Upper lobe of left lung (tissue), 6 donors: ENCODE measurements around the gene CYP4B1. TPM values are rescaled to one million over a fixed set of nuclear protein-coding genes. Genes with fewer than 3 reads are reported as not detected.
"Not testable (repeated sequence)": the region's sequence is repeated elsewhere in the genome, so short reads cannot be mapped to it uniquely, and the experiment has no call there.

ENCODE experiments used
- ATAC-seq, 2 donors: fragments of 200-7000 bp; cut with Tn5 transposase; one replicate each; pipeline ENCODE4 v1.9.1; 2022; ENCODE audit warnings: mild to moderate bottlenecking in 2 of 2, moderate library complexity in 2 of 2; ENCODE audit not compliant: low FRiP score in 2 of 2
- DNase-seq, 2 donors: peaks; one replicate each; pipeline ENCODE4 v3.0.0-alpha.2; 2019 to 2020
- H3K27ac ChIP-seq, 4 donors: fragments of 200-600 bp; sonication (generic); one replicate each; pipeline ENCODE4 v1.5.1; 2016 to 2019
- H3K27me3 ChIP-seq, 4 donors: fragments of 200-600 bp; sonication (generic); one replicate each; pipeline ENCODE4 v1.5.1; 2017 to 2019
- H3K36me3 ChIP-seq, 4 donors: fragments of 200-600 bp; sonication (generic); one replicate each; pipeline ENCODE4 v1.5.1; 2016 to 2019
- H3K4me1 ChIP-seq, 4 donors: fragments of 200-600 bp; sonication (generic); one replicate each; pipeline ENCODE4 v1.5.1; 2018 to 2019
- H3K4me3 ChIP-seq, 4 donors: fragments of 200-600 bp; sonication (generic); one replicate each; pipeline ENCODE4 v1.5.1; 2017 to 2019; ENCODE audit warnings: mild to moderate bottlenecking in 2 of 4, moderate library complexity in 1 of 4
- H3K9me3 ChIP-seq, 4 donors: fragments of 200-600 bp; sonication (generic); one replicate each; pipeline ENCODE4 v1.5.1; 2018 to 2019
- EP300 ChIP-seq, 4 donors: sonication (generic); formaldehyde crosslinking; IDR thresholded peaks; one replicate each; pipeline ENCODE4 v1.5.1; 2017; ENCODE audit warnings: antibody characterized with exemption in 4 of 4, control low read depth in 2 of 4
- POLR2A ChIP-seq, 4 donors: fragments of 450-650 bp; IDR thresholded peaks; one replicate each; pipeline ENCODE4 v1.5.1; 2016 to 2017; ENCODE audit warnings: antibody characterized with exemption in 4 of 4, mild to moderate bottlenecking in 2 of 4
- POLR2AphosphoS5 ChIP-seq, 2 donors: sonication (generic); formaldehyde crosslinking; IDR thresholded peaks; one replicate each; pipeline ENCODE4 v1.5.1; 2017; ENCODE audit warnings: antibody characterized with exemption in 2 of 2
- WGBS, 2 donors: methylation state at CpG; one replicate each; pipeline ENCODE4 v1.1.5; 2017 to 2018; 5-methylcytosine and 5-hydroxymethylcytosine counted together
- total RNA-seq, 6 donors: library from RNA; depleted of rRNA in 4 of 6; stranded (reverse); fragments of >200 nt in 4 of 6; gene quantifications; one replicate each; pipeline versions ENCODE4 v1.1.0 to v1.2.1, GENCODE V29; 2016 to 2021
- TF ChIP-seq, protein P1 (sequence below), 6 experiments: fragments of 450-650 bp in 4 of 6; fragments of 200-600 bp in 2 of 6; sonication (generic) in 2 of 6; IDR thresholded peaks; one replicate each; pipeline ENCODE4 v1.5.1; 2016 to 2019; ENCODE audit warnings: antibody characterized with exemption in 6 of 6
- donor health status: DM: no; HTN: no; CAD: no; lungs with moderate emphysema.
- donor health status: DM: no; HTN: yes; CAD: no; lungs with severe emphysema.

CYP4B1 gene
- total RNA-seq, 6 donors from 2014 or later: 211 to 1,043 (median 640) TPM

DNA sequence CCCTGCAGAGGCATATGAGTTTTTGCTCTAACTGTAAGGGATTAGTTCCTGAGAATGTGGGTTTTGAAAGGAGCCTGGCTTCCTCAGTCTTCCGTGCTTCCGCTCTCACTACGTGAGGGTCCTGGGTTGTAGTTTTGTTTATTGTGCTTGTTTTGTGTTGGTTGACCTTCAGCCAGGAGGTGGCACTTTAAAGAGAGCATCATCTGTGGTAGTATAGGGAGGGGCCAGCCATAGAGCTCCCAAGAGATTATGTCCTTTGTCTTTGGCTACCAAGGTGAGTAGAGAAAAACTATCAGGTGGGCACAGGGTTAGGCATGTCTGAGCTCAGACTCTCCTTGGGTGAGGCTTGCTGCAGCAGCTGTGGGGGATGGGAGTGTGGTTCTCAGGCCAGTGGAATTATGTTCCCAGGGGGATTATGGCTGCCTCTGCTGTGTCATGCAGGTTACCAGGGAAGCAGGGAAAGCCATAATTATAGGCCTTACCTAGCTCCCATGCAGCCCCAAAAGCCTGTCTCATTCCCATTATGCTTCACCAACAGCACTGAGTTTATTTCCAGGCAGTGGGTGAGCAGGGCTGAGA, 23.5 kb downstream of the CYP4B1 start:
- ATAC-seq: no peak
- Histone ChIP-seq H3K27me3 (no peaks in the 10 kb centered on the region), H3K4me1 (peaks cover 0 to 16% (median 9%) of the 10 kb centered on the region in 4 donors), H3K9me3 (no peaks in the 10 kb centered on the region), H3K36me3 (peaks cover 0 to 28% (median 17%) of the 10 kb centered on the region in 4 donors), H3K4me3 (no peak overlapping the region), H3K27ac (no peak overlapping the region)
- 79 to 90% methylated on average over 3 of the region's 3 CpGs for WGBS, 2 donors
- TF ChIP-seq POLR2AphosphoS5 (IDR thresholded peaks at IDR 0.05) (no peak), EP300 (IDR thresholded peaks at IDR 0.05) (no peak), POLR2A (IDR thresholded peaks at IDR 0.05) (no peak)
- TF ChIP-seq, protein P1, sequence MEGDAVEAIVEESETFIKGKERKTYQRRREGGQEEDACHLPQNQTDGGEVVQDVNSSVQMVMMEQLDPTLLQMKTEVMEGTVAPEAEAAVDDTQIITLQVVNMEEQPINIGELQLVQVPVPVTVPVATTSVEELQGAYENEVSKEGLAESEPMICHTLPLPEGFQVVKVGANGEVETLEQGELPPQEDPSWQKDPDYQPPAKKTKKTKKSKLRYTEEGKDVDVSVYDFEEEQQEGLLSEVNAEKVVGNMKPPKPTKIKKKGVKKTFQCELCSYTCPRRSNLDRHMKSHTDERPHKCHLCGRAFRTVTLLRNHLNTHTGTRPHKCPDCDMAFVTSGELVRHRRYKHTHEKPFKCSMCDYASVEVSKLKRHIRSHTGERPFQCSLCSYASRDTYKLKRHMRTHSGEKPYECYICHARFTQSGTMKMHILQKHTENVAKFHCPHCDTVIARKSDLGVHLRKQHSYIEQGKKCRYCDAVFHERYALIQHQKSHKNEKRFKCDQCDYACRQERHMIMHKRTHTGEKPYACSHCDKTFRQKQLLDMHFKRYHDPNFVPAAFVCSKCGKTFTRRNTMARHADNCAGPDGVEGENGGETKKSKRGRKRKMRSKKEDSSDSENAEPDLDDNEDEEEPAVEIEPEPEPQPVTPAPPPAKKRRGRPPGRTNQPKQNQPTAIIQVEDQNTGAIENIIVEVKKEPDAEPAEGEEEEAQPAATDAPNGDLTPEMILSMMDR (IDR thresholded peaks at IDR 0.05): no peak
- no peak for DNase-seq

DNA sequence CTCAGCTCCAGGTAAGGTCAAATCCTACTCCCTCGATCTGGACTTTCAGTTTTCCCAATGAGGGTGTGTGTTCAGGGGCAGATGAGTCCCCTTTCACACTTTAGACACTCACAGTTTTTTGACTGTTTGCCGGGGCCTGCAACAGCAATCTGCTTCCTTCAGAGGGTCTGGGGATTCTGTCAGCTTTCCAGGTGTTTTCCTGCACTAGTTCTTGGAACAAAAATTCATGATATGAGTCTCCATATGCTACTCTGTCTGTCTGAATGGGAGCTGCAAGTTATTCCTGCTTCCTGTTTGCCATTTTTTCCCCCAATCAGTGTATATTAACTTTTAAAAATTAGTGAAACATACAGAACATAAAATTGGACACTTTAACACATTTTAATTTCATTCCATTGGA, 24.3 kb downstream of the CYP4B1 start:
- no peaks in the 10 kb centered on the region for H3K27me3 ChIP-seq
- H3K27ac ChIP-seq: no peak overlapping the region
- DNase-seq (no peak), ATAC-seq (no peak)
- H3K36me3 ChIP-seq: peaks cover 0 to 20% (median 11%) of the 10 kb centered on the region in 4 donors
- H3K4me3 ChIP-seq: no peak overlapping the region
- WGBS, 2 donors: 46 to 51% methylated on average over 2 of the region's 2 CpGs
- no peak for TF ChIP-seq POLR2AphosphoS5 (IDR thresholded peaks at IDR 0.05)
- no peak for TF ChIP-seq POLR2A (IDR thresholded peaks at IDR 0.05)
- TF ChIP-seq EP300 (IDR thresholded peaks at IDR 0.05): no peak
- TF ChIP-seq, protein P1 (IDR thresholded peaks at IDR 0.05): no peak
- H3K4me1 ChIP-seq: peaks cover 0 to 16% (median 9%) of the 10 kb centered on the region in 4 donors
- H3K9me3 ChIP-seq: no peaks in the 10 kb centered on the region

DNA sequence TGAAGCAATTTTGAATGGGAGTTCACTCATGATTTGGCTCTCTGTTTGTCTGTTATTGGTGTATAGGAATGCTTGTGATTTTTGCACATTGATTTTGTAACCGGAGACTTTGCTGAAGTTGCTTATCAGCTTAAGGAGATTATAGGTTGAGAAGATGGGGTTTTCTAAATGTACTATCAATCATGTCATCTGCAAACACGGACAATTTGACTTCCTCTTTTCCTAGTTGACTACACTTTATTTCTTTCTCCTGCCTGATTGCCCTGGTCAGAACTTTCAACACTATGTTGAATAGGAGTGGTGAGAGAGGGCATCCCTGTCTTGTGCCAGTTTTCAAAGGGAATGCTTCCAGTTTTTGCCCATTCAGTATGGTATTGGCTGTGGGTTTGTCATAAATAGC, 28.0 kb downstream of the CYP4B1 start:
- H3K9me3 ChIP-seq, H3K27ac ChIP-seq, H3K27me3 ChIP-seq, DNase-seq, ATAC-seq, H3K4me3 ChIP-seq, H3K4me1 ChIP-seq, H3K36me3 ChIP-seq: not testable (repeated sequence)
- WGBS, 2 donors: 53% methylated on average over 2 of the region's 2 CpGs

DNA sequence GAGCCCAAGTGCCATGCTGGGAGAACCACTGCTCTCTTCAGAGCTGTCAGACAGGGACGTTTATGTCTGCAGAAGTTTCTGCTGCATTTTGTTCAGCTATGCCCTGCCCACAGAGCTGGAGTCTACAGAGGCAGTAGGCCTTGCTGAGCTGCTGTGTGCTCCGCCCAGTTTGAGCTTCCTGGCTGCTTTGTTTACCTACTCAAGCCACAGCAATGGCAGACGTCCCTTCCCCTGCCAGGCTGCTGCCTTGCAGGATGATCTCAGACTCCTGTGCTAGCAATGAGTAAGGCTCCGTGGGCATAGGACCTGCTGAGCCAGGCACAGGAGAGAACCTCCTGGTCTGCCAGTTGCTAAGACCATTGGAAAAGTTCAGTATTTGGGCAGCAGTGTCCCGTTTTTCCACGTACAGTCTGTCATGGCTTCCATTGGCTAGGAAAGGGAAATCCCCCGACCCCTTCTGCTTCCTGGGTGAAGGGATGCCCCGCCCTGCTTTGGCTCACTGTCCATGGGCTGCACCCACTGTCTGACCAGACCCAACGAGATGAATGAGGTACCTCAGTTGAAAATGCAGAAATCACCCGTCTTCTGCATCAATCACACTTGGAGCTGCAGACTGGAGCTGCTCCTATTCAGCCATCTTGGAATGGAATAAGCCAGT, 31.9 kb downstream of the CYP4B1 start:
- H3K9me3 ChIP-seq: no peaks in the 10 kb centered on the region
- H3K4me3 ChIP-seq: no peak overlapping the region
- 64 to 77% methylated on average over 5 to 10 of the region's 10 CpGs for WGBS, 2 donors
- no peaks in the 10 kb centered on the region for H3K36me3 ChIP-seq
- no peak overlapping the region for H3K27ac ChIP-seq
- no peaks in the 10 kb centered on the region for H3K4me1 ChIP-seq
- ATAC-seq (no peak), DNase-seq (no peak)
- H3K27me3 ChIP-seq: no peaks in the 10 kb centered on the region
- TF ChIP-seq EP300 (IDR thresholded peaks at IDR 0.05) (no peak), POLR2A (IDR thresholded peaks at IDR 0.05) (no peak), POLR2AphosphoS5 (IDR thresholded peaks at IDR 0.05) (no peak)
- TF ChIP-seq, protein P1 (IDR thresholded peaks at IDR 0.05): no peak

DNA sequence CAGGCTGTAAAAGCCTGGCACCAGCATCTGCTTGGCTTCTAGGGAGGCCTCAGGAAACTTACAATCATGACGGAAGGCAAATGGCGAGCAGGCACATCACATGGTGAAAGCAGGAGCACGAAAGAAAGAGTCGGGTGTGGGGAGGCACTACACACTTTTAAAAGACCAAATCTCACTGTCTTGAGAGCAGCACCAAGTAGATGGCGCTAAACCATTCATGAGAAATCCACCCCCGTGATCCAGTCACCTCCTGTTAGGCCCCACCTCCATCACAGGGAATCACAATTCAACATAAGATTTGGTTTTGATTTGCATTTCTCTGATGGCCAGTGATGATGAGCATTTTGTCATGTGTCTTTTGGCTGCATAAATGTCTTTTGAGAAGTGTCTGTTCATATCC, 36.6 kb downstream of the CYP4B1 start:
- H3K4me3 ChIP-seq, H3K27me3 ChIP-seq, DNase-seq, H3K27ac ChIP-seq, ATAC-seq, H3K4me1 ChIP-seq, H3K36me3 ChIP-seq, H3K9me3 ChIP-seq: not testable (repeated sequence)
- WGBS, 2 donors: 68 to 89% methylated on average over 6 of the region's 6 CpGs

DNA sequence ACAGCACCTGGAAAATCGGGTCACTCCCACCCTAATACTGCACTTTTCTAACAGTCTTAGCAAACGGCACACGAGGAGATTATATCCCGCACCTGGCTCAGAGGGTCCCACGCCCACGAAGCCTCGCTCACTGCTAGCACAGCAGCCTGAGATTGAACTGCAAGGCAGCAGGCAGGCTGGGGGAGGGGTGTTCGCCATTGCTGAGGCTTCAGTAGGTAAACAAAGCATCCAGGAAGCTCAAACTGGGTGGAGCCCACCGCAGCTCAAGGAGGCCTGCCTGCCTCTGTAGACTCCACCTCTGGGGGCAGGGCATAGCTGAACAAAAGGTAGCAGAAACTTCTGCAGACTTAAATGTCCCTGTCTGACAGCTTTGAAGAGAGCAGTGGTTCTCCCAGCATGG, 47.5 kb downstream of the CYP4B1 start:
- not testable (repeated sequence) for H3K27me3 ChIP-seq, H3K9me3 ChIP-seq, H3K27ac ChIP-seq, DNase-seq, ATAC-seq, H3K4me1 ChIP-seq, H3K4me3 ChIP-seq
- peaks cover 0 to 16% (median 4%) of the 10 kb centered on the region in 4 donors for H3K36me3 ChIP-seq
- WGBS, 2 donors: 67 to 91% methylated on average over 7 to 9 of the region's 9 CpGs
